ENCODE measurements around the gene MALAT1. TPM values are rescaled to one million over a fixed set of nuclear protein-coding genes. Genes with fewer than 3 reads are reported as not detected.
"Not testable (repeated sequence)": the region's sequence is repeated elsewhere in the genome, so short reads cannot be mapped to it uniquely, and the experiment has no call there.

Gene MALAT1
- total RNA-seq, 1 donor from 2014 or later, result 19,443 TPM

GRCh38 chr11:65498042-65498726 is 661 bp upstream of the MALAT1 start:
- DNase-seq (ENCODE audit: low spot score), result no peak

- DNase-seq (ENCODE audit: low spot score), result no peak
Observed at GRCh38 chr11:65498727-65498976, 193 bp upstream of the MALAT1 start.

GRCh38 chr11:65499713-65500386 is 1.0 kb downstream of the MALAT1 start:
- no peak for DNase-seq (ENCODE audit: low spot score)

- no peak for DNase-seq (ENCODE audit: low spot score)
Observed at GRCh38 chr11:65500387-65501185, 1.7 kb downstream of the MALAT1 start.

- no peak for DNase-seq (ENCODE audit: low spot score)
Observed at GRCh38 chr11:65501186-65501471, 2.3 kb downstream of the MALAT1 start.

- DNase-seq (ENCODE audit: low spot score), result no peak
Observed at GRCh38 chr11:65501472-65502273, 2.8 kb downstream of the MALAT1 start.

- no peak for DNase-seq (ENCODE audit: low spot score)
Observed at GRCh38 chr11:65502274-65502554, 3.4 kb downstream of the MALAT1 start.

- DNase-seq (ENCODE audit: low spot score), result no peak
Observed at GRCh38 chr11:65502555-65503367, 3.9 kb downstream of the MALAT1 start.

GRCh38 chr11:65503368-65503948 is 4.6 kb downstream of the MALAT1 start:
- no peak for DNase-seq (ENCODE audit: low spot score)

GRCh38 chr11:65503949-65504673 is 5.3 kb downstream of the MALAT1 start:
- no peak for DNase-seq (ENCODE audit: low spot score)

- DNase-seq (ENCODE audit: low spot score), result no peak
Observed at GRCh38 chr11:65504674-65505465, 6.0 kb downstream of the MALAT1 start.

GRCh38 chr11:65505466-65506289 is 6.8 kb downstream of the MALAT1 start:
- DNase-seq (ENCODE audit: low spot score), result no peak

GRCh38 chr11:65506290-65506771 is 7.5 kb downstream of the MALAT1 start:
- DNase-seq (ENCODE audit: low spot score), result no peak

GRCh38 chr11:65506772-65507505 is 8.1 kb downstream of the MALAT1 start:
- DNase-seq (ENCODE audit: low spot score), result no peak

- not testable (repeated sequence) for DNase-seq (ENCODE audit: low spot score)
Observed at GRCh38 chr11:65512311-65512710, 13.5 kb downstream of the MALAT1 start.

GRCh38 chr11:65516135-65516968 is 17.5 kb downstream of the MALAT1 start:
- no peak for DNase-seq (ENCODE audit: low spot score)

GRCh38 chr11:65518941-65519549 is 20.2 kb downstream of the MALAT1 start:
- DNase-seq (ENCODE audit: low spot score), result not testable (repeated sequence)
